Measurements from ENCODE around the gene ZNF554.
"Not testable (repeated sequence)": the region's sequence is repeated elsewhere in the genome, so short reads cannot be mapped to it uniquely, and the experiment has no call there.

Gene ZNF554

DNA sequence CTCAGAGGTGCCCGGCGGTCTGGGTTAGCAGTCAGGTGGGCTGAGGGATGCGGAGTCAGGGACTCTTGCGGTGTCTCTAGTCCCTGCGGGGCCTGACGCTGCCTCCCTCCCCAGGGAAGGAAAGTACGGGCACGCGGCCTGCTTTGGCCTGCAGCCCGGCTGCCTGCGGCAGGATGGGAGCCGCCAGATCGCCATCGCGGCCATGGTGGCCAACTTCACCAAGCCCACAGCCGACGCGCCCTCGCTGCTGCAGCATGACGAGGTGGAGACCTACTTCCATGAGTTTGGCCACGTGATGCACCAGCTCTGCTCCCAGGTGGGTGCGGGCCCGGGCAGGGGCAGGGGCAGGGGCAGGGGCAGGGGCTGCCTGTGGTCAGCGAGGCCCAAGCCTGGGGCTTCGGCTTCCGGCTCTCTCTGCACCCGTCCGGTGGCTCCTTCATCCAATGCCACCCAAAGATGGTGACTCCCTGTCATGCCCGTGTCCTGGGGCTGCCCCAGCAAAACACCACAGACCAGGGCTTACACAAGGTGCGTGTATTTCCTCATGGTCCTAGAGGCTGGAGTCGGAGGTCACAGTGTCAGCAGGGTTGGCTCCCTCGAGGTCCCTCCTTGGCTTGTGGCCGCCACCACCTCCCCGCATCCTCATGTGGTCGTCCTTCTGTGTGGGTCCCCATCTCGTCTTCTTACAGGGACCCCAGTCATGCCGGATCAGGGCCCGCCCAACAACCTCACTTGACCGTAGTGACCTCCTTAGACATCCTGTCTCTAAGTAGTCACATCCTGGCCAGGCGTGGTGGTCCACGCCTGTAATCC is 11.3 kb upstream of the ZNF554 start:
- no peak for DNase-seq

DNA sequence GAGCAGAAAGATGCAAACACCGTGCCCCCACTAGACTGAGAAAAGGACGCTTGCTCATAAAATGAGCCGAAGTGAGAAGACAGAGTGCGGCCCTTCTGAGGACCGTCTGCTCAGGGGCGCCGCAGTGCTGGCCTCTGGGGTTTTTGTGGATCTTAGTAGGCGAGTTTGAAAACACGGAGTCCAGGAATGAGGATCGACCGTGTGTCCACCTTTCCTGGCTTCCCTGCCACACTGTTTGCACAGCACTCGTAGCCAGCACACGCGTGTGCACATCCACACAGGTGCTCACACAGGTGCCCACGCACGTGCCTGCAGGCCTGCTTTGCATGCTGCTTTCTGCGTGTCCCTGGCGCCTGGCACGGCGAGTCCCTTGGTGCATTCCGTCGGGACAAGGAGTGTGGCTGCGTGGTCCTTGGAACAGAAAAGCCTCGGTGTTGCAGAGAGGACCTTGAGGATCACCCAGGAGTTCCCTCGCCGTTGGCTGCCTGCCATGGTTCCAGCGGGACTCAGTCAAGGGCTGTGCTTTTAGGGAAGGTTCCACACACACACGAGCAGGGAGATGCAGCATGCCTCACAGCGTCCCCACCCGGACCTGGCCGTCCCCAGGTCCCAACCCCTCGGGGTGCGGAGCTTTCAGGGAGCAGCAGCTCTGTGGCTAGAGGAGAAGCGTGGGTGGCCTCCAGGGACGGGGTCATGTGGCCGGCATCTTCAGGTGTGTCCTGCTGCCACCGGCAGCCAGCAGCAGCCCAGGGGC is 10.1 kb upstream of the ZNF554 start:
- DNase-seq, result no peak

- no peak for DNase-seq
Observed at GRCh38 chr19:2810141-2811091, 9.3 kb upstream of the ZNF554 start.

GRCh38 chr19:2811221-2811722 is 8.4 kb upstream of the ZNF554 start:
- no peak for DNase-seq

DNA sequence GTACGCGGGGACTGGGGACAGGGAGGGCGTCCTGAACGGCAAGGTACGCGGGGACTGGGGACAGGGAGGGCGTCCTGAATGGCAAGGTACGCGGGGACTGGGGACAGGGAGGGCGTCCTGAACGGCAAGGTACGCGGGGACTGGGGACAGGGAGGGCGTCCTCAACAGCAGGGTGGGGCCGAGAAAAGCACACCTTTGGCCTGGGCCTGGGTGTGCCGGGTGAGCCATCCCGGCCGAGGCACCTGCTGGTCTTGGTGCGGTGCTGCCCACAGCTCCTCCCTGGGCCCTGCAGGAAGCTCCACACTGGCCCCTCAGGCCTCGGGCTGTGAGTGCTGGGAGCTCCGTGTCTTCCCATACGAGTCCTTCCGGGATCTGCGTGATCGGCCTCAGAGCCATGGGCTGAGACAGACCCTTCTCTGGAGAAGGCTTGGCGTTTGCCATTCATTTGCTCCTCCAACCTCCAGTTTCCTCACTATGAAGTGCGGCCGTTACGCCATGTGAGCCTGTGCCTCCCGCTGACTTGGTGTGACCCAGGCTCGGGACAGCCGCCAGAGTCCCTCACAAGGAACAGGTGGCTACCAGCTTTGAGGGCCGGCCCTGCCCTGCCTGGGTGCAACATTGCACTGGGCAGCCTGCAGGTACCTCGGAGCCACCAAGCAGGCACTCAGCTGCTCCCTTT is 7.8 kb upstream of the ZNF554 start:
- DNase-seq, result no peak

- DNase-seq, result no peak
Observed at GRCh38 chr19:2812414-2813234, 7.0 kb upstream of the ZNF554 start.

- no peak for DNase-seq
Observed at GRCh38 chr19:2813235-2814160, 6.2 kb upstream of the ZNF554 start.

GRCh38 chr19:2814426-2814825 is 5.2 kb upstream of the ZNF554 start:
- no peak for DNase-seq

- no peak for DNase-seq
Observed at GRCh38 chr19:2815191-2815614, 4.5 kb upstream of the ZNF554 start.

DNA sequence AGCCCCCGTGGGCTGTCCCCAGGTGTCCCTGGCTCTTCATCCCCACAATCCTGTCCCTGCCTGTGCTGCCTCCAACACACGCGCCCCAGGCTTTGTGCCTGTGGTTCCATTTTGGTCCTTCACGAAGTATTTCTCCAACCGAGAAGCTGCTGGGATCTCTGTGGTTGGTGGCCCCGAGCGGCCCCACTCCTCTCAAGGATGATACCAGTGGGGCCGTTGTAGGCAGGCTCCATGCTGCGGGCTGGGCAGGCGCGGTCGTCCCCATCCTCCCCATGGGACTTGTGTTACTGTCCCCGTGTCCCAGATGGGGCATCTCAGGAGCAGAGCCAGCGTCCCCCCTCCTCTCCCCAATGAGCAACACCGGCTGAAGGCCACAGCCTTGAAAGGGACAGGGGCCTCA is 3.7 kb upstream of the ZNF554 start:
- DNase-seq, result no peak

DNA sequence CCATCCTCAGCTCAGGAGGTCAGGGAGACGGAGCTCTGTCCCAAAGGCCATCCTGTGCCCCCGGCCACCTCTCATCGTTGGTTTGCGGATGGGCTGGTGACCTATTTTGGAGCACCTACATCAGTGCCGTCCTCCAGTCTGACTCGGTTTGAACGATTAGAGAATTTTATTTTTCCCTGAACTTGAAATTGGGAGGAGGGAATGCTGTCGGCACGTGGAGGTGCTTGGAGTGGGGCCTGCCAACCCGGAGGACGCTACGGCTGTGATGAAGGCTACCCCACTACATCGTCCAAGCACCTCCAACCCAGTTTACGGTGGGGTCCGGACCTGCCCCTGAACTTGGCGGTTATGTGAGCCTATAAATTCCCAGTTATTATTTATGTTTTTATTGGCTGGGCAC is 3.0 kb upstream of the ZNF554 start:
- DNase-seq, result no peak

- DNase-seq, result not testable (repeated sequence)
Observed at GRCh38 chr19:2817237-2817829, 2.3 kb upstream of the ZNF554 start.

DNA sequence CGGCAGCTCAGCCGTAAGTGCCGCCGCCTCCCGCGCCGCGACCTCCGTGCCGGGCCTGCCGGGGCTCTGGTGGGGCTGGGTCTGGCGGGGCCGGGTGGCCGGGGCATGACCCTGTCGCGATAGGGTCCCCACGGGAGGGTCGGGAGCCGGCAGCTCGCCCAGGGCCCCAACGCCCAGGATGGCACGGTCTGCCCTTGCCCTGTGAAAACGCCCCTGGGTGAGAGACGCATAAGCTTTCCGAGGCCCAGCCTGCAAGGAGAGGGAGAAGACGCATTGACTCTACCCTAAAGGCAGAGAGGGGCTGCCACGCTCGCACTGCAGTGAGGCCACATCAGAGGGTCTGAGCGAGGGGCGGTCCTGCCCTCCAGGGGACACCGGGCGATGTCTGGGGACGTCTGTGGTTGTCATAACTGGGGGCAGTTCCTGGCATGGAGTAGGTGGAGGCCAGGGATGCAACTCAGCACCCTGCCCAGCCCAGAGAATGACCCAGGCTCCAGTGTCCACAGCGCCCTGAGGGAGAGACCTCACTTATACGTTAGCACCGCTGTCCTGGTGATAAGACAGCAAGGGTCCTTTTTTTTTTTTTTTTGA is 539 bp downstream of the ZNF554 start:
- peak; percentile 11 for DNase-seq

DNA sequence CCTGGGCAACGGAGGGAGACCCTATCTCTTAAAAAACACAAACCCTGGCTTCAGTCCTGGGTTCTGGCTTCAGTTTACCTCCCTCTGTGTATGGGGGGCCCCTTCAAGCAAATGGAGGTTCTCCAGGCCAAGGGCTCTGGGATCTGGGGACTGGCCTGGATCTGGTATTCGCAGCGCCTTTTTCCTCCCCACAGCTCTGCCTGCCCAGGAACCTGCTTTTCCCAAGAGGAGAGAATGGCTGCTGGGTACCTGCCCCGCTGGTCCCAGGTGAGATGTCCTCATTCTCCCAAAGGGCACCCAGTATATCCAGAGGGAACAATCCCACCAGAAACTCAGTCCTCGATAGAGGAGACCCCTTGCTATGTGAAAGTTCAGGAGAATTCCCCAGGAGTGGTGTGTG is 3.2 kb downstream of the ZNF554 start:
- no peak for DNase-seq

GRCh38 chr19:2823646-2824045 is 4.0 kb downstream of the ZNF554 start:
- DNase-seq, result no peak

DNA sequence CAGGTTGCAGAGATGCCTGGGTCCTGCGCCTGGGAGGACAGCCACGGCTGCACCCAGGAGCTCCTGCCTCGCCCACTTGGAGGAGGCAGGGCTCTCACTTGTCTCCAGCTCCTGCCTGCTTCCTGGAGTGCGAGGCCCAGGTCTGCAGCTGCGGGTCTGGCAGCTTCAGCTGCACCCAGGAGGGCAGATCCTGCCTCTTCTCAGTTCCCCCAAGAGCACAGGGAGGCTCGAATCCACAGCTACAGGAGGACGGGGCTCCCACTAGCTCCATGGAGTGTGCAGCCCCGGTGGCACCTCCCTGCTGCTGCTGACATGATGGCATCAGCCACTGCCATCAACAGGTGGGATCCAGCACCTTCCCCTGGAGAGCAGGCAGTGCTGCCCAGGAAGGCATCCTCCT is 4.5 kb downstream of the ZNF554 start:
- no peak for DNase-seq

DNA sequence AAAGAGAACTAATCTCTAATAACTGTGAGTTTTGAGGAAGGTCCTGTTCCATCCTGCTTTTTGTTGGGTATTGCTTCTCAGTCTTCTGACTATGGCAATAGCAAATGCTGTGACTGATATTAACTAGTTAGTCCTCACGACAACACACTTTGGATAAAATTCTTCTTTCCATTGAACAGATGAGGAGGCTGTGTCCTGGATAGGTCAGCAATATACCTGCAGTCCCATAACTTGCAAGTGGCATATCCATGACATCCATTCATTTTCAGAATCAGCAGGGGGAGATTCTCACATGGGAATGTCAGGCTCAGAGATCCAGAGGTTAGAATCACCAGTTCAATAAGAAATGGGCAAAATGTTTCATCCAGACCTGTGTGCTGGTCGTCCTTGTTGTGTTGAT is 7.4 kb downstream of the ZNF554 start:
- DNase-seq, result no peak

GRCh38 chr19:2827840-2828489 is 8.3 kb downstream of the ZNF554 start:
- DNase-seq, result no peak

- no peak for DNase-seq
Observed at GRCh38 chr19:2834294-2834871, 14.7 kb downstream of the ZNF554 start.

Measured in stimulated activated CD4-positive, alpha-beta T cell treated with anti-CD3 and anti-CD28 coated beads, Interleukin-4, amount 100 ng/mL, for 1 hour (primary cell).